HG03342 (cell line): ENCODE measurements around the gene ISL2.

Experiments
- ATAC-seq: cut with Tn5 transposase; IDR thresholded peaks from one replicate; pipeline ENCODE4 v1.9.1; 2021; ENCODE audit warnings: mild to moderate bottlenecking, moderate library complexity; ENCODE audit not compliant: unreplicated experiment

Gene ISL2

DNA sequence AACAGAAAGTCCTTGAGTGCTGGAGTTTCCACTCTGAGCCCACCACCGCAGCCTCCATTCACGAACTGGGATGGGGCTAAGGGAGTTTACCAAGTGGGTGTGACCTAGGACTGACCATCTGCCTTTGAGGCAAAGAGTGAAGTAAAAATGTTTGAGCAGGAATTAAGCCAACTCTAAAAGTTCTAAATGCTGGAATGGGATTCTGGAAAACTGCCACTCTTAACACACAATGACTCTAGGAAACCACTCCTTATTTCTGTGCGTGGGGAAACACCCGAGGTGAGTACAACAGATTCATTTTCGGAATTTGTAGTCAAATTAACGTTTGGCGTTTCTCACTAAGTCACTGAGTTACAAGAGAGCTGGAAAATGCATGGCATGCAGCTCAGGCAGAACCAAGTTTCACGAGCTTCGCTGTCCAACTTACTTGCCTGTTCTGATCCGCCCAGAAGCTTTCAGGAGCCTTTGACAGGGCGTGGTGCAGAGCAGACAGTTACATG, 31.6 kb downstream of the ISL2 start:
- ATAC-seq, result no peak

DNA sequence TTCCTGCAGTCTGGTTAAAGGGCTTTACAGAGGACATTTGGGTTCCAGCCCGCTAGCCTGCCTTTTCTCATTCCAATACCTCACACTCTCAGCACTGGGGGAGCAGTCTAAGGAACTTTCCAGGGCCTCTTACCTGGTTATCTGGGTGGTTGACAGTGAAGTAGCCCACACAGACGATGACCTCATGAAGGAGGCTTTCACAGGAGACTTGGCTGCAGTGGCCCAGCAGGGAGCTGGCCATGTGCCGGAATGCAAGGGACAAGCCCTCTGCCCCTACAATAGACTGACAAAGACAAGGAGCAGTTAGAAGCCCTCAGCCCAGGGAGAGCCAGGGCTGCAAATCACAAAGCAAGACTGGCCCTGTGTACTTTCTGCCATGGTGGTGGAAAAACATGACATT, 39.5 kb downstream of the ISL2 start:
- ATAC-seq, result no peak

DNA sequence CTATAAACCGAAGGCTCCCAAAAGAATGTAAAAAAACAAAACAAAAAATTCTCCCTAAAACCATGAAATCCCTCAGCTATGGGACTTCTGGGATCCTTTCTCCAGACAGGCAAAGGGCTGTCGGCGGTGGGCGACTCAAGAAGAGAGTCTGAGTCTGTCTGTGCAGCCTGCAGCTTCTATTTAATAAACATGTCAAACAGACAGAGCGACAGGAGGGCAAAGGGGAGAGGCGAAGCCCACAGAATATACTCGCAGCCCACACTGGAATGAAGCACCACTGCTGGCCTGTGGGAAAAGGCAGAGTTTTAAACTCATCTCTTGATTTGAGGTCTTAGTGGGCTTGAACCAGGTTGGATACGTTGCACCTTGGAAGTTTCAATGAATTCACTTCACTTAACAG, 40.2 kb downstream of the ISL2 start:
- no peak for ATAC-seq

DNA sequence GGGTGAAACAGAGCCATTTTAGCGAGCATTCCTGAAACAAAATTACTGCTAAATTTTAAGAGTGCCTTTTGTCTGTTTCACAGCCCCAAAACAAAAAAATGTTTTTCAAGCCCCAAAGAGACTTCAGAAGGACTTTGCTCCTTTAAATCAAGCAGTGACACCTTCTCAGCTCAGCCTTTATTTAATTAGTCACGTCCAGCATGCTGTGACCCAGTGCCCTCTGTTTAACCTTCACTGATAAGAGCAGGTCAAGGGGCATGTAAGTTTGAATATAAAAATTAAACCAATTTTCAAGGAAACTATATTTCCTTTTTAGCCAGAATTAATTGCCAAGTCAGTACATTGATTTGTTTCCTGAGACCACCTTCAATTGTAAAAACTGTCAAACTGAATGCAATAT, 40.6 kb downstream of the ISL2 start:
- ATAC-seq, result no peak

DNA sequence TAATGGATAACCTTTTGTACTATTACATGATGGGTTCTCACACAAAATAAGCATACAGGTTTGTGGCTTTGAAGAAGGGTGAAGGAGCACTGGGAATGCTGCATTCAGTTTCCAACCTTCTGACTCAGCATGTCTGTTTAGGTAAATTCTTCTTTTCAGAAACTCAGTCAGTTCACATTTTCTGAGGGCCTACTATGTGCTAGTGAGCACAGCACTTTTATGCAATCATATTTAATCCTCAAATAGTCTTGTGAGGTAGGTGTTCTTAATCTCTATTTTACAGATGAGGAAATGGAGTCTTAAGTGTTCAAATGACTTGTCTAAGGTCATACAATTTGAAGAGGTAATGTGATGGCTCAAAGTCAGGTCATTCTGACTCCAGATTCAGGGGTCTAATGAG, 41.2 kb downstream of the ISL2 start:
- no peak for ATAC-seq

DNA sequence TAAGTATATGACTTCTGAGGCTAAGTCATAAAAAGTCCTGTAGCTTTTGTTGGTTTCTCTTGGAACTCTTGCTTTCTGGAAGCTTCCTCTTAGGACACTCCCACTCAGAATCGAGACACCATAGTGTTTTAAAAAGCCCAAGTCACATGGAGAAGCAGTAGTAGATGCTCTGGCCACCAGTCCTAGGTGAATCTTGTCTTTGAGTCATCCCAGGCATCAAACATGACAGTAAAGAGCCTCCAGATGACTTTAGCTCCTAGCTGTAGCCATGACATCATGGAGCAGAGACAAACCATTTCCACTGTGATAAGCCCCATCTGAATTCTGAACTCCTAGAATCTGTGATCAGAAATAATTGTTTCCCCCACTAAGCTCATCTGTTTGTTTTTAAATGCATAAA, 42.1 kb downstream of the ISL2 start:
- ATAC-seq, result no peak

DNA sequence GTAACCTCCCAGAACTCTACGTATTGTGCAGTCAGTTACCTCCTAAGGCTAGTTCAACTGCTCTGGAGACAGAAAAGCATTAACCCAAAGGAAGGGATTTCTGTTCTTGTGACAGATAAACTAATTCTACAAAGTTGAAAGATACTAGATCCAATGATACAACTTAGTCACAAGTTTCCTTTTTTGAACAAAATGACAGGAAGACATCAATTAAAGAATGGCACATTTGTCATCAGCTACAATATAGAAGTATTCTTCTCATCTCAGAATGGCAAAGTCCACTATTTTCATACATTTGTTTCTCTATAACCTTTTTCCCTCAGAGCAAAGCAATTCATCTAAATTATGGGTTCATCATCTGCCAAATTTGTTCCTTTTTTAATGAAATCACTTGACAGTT, 43.7 kb downstream of the ISL2 start:
- ATAC-seq, result no peak

DNA sequence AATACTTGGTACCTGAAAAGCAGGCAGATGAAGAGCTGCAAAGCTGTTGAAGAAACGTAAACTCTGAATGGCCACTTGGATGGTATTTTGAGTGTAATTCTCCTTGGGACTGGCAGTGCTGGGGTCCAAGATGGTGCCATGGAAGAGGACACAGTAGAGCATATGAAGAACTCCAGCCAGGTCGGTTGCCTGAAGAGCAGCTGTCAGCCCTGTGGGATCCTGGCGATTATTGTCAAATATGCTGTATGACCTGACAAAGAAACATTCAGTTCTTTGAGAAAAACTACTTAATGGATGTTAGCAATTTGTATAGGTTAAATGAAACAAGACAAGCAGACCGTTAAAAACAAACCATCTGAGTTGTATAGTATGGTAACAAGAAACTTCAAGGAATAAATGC, 44.8 kb downstream of the ISL2 start:
- no peak for ATAC-seq

DNA sequence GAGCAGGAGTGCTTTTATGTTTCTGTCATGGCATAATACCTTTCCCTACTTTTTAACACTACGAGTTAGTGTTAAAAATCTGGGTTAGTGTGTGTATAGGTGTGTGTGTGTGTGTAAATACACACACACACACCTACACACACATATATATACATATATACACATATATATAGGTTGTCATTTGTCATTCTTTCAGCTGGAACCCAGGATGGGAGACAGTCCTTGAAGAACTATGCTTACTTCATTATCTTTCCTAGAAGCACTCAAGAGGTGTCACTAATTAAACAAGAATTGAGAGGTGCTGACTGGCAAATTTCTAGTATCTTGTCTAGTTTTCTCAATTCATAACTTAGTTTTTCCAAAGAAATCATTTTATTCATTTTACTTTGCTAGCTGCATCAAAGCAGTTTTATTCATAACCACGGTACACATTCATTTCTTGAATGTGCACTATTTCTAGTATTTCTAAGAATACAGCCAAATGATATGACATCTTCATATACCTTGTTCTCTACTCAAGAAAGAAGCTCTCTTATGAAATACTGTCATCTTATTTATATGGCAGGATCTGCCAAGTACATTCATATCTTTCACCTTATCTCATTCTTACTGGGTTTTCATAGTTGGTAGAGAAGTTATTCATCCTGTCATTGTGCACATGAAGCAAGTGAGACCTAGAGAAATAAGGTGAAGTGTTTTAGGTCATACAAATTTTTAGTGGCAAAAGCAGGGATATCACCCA, 46.6 kb downstream of the ISL2 start:
- ATAC-seq, result no peak

DNA sequence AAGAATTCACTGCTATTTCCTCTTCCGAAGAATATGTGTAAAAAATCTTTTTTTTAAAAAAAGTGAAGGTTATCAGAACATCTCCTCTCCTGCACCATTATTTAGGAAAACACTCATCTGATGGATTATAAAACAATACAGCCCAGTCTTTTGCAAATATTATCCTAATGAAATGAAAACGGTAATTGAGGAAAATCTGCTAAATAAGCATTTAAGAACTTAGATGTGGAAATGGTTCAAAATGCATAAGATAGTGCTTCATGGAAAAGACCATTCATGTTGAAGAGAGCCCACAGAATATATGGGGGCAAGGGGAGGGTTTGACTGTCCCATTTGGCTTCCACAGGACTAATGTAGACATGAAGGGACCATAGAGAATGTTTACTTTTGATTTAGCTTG, 47.8 kb downstream of the ISL2 start:
- no peak for ATAC-seq

DNA sequence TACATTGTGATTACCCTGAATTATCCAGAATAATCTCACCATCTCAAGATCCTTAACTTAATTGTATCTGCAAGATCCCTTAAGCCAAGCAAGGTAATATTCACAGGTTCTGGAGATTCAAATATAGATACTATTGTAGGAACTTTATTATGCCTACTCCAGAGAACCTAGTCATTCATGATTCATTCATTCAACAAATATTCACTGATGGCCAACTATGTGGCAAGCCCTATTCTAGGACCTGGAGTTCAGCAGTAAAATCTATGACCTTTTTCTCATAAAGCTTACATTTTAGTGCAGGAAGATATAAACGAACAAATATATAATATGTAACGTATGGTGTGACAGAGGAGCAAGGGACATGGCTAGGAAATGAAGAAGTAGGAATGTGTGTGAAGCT, 49.6 kb downstream of the ISL2 start:
- no peak for ATAC-seq

DNA sequence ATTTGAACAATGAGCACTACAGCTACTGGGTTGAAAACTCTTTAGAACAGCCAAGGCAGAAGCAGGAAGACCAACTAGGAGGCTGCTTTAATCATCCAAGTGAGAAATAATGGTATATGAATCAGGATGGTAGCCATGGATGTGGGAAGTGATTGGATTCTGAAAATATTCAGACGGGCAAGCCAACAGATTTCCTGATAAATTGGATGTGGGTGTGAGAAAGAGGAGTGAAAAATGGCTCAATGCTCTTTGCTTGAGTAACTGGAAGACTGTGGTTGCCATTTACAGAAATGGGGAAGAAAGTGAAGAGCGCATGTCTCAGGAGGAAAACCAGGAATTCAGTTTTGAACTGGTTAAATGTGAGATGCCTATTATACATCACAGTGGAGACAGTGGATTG, 50.4 kb downstream of the ISL2 start:
- no peak for ATAC-seq

DNA sequence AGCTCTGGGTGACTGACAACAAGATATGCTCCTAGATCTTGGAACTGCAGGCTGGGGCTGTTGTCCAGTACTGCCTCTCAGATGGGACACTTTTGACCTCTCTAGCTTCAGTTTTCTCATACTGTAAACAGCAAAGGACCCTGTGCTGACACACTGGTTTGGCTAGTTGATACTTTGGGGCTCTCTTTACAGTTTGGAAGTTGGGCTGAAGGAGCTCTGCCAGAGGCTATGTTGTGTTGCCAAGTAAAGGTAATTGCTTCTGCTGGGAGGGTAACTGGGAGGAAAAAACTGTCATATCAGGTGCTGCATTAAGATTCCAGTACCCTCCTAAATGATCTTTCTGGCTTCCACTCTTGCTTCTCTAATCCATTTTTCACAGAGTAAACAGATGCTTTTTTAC, 54.0 kb downstream of the ISL2 start:
- ATAC-seq, result no peak

DNA sequence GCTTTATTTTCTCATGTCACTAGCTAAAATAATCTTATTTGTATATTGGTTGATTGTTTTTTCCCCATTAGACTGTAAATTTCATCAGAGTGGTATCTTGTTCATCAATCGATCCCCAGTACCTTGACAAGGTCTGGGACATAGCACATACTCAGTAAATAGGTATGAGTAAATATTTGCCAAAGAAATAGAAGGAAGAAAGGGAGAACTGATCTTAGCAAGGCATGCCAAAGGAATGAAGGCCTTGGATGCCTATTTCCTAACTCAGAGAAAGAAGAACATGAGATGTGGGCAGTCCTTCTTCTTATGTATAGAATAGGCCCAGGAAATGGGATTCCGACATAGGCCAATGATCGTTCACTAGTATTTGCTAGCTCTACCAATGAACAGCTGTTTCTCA, 54.7 kb downstream of the ISL2 start:
- ATAC-seq, result no peak

DNA sequence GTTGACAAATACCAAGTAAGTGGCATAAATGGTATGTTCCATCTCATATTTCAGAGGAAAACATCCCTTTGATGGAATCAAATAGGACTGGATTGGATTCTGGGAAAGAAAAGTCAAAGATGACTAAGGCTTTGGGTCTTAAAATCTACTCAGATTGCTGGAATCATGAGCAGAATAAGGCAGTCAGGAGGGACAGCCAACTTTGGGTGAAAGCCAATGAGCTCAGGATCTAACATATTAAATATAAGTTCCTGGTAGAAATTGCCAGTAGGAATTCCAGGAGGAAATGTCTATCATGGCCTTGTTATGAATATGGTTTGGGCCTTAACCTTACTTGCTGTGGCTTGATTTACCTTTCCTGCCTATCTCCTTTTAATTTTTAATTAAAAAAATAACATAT, 55.3 kb downstream of the ISL2 start:
- ATAC-seq, result no peak
